ENCODE results near the gene TSPAN9.

Gene TSPAN9

GRCh38 chr12:3313675-3314663 lies 236.8 kb downstream of the TSPAN9 start:
- H3K4me3 ChIP-seq (ENCODE audit: low read depth, low read length) = no peak overlapping the region
- peak; percentile 53 for TF ChIP-seq CTCF (IDR thresholded peaks at IDR 0.05; ENCODE audit: borderline replicate concordance, insufficient read depth, low read depth, low read length)

DNA sequence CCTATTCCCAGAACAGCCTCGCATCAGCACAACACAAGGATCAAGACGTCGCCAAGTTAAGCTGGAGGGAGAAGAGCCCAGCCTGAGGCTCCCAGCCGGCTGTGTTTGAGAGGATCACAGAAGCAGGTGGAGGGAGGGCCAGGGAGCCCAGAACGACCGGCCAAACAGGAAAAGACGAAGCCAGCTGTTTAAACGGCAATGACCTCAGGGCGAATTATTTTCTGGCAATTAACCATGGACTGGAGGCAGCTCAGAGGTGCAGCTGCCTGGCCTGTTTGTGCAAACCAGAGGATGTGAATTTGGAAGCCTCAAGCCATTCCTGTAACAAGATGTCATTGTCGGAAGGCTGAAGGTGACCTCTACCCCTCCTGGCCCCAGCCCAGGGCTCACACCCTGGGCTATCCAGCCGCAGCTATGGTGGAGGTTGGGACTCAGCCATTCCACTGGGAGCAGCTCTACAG lies 238.1 kb downstream of the TSPAN9 start:
- no peak overlapping the region for H3K4me3 ChIP-seq (ENCODE audit: low read depth, low read length)
- no peak for TF ChIP-seq CTCF (IDR thresholded peaks at IDR 0.05; ENCODE audit: borderline replicate concordance, insufficient read depth, low read depth, low read length)

GRCh38 chr12:3316776-3317480 lies 239.7 kb downstream of the TSPAN9 start:
- TF ChIP-seq CTCF (IDR thresholded peaks at IDR 0.05; ENCODE audit: borderline replicate concordance, insufficient read depth, low read depth, low read length) = no peak
- H3K4me3 ChIP-seq (ENCODE audit: low read depth, low read length) = no peak overlapping the region

DNA sequence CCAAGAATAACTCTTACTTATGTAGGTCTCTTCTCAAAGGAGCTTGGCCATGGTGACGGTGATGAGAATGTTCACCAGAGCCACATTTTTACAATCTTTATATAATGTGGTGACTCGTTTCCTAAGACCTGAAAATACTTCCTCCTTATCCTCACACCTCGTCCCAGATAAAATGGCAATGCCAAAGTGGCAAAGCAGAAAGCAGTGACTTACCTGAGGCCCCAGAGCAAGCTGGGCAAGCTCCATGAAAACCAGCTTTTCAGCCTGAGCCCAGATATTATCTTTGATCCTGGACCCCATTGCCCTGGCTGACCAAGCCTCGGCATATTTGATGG lies 240.3 kb downstream of the TSPAN9 start:
- TF ChIP-seq CTCF (IDR thresholded peaks at IDR 0.05; ENCODE audit: borderline replicate concordance, insufficient read depth, low read depth, low read length) = no peak
- H3K4me3 ChIP-seq (ENCODE audit: low read depth, low read length) = no peak overlapping the region

- no peak for TF ChIP-seq CTCF (IDR thresholded peaks at IDR 0.05; ENCODE audit: borderline replicate concordance, insufficient read depth, low read depth, low read length)
- no peak overlapping the region for H3K4me3 ChIP-seq (ENCODE audit: low read depth, low read length)
Measured at GRCh38 chr12:3317841-3318501, 240.8 kb downstream of the TSPAN9 start.

- no peak for TF ChIP-seq CTCF (IDR thresholded peaks at IDR 0.05; ENCODE audit: borderline replicate concordance, insufficient read depth, low read depth, low read length)
- no peak overlapping the region for H3K4me3 ChIP-seq (ENCODE audit: low read depth, low read length)
Measured at GRCh38 chr12:3319723-3320492, 242.7 kb downstream of the TSPAN9 start.
